CD8-positive, alpha-beta memory T cell (primary cell): ENCODE measurements around the gene MED12. TPM values are rescaled to one million over a fixed set of nuclear protein-coding genes. Genes with fewer than 3 reads are reported as not detected.

Experiments used
- CTCF ChIA-PET: fragments of 350-600 bp; sonication (Branson Sonifier 250); formaldehyde crosslinking; loops from one replicate; lab custom pipeline; 2021; ENCODE audit warnings: antibody characterized with exemption; lab: Charles Lee
- POLR2A ChIA-PET: fragments of 350-600 bp; sonication (Branson Sonifier 250); formaldehyde crosslinking; loops from one replicate; lab custom pipeline; 2021; ENCODE audit warnings: antibody characterized with exemption; lab: Charles Lee
- DNase-seq, 5 donors: peaks; one replicate each; pipeline versions ENCODE4 v3.0.0 to v3.0.0-alpha.2; 2020 to 2022; ENCODE audit warnings: mixed read lengths in 1 of 5
- H3K27ac ChIP-seq: one replicate; pipeline ENCODE4 v1.7.0; 2013; ENCODE audit warnings: low read depth, mild to moderate bottlenecking, low read length, moderate library complexity
- H3K27me3 ChIP-seq: 2 replicates; pipeline ENCODE4 v1.7.0; 2013; ENCODE audit warnings: low read length, mild to moderate bottlenecking; ENCODE audit not compliant: insufficient read depth, poor library complexity, severe bottlenecking
- H3K36me3 ChIP-seq: 2 replicates; pipeline ENCODE4 v1.7.0; 2013; ENCODE audit warnings: mild to moderate bottlenecking, low read length, moderate library complexity; ENCODE audit not compliant: insufficient read depth
- H3K4me1 ChIP-seq: 2 replicates; pipeline ENCODE4 v1.7.0; 2013; ENCODE audit warnings: mild to moderate bottlenecking, low read length, moderate library complexity; ENCODE audit not compliant: insufficient read depth
- H3K4me3 ChIP-seq: 2 replicates; pipeline ENCODE4 v1.7.0; 2013; ENCODE audit warnings: mild to moderate bottlenecking, low read length
- H3K9me3 ChIP-seq: 2 replicates; pipeline ENCODE4 v1.7.0; 2013; ENCODE audit warnings: mild to moderate bottlenecking, low read length
- H3K27ac Mint-ChIP-seq, 8 donors: one replicate each; pipeline ENCODE4 v1.8.0; 2020 to 2021; ENCODE audit warnings: mixed read lengths in 8 of 8, mild to moderate bottlenecking in 6 of 8, inconsistent platforms in 3 of 8, moderate library complexity in 3 of 8
- H3K27me3 Mint-ChIP-seq, 2 donors: one replicate each; pipeline ENCODE4 v1.8.0; 2020 to 2021; ENCODE audit warnings: mixed read lengths in 2 of 2, mild to moderate bottlenecking in 1 of 2, moderate library complexity in 1 of 2
- H3K36me3 Mint-ChIP-seq, 3 donors: one replicate each; pipeline ENCODE4 v1.8.0; 2020 to 2021; ENCODE audit warnings: mixed read lengths in 3 of 3, inconsistent platforms in 1 of 3, mild to moderate bottlenecking in 1 of 3
- H3K4me1 Mint-ChIP-seq, 3 donors: one replicate each; pipeline ENCODE4 v1.8.0; 2020 to 2021; ENCODE audit warnings: mixed read lengths in 3 of 3, inconsistent platforms in 1 of 3, mild to moderate bottlenecking in 1 of 3
- H3K4me3 Mint-ChIP-seq, 7 donors: one replicate each; pipeline ENCODE4 v1.8.0; 2020 to 2021; ENCODE audit warnings: mixed read lengths in 7 of 7, mild to moderate bottlenecking in 6 of 7, moderate library complexity in 4 of 7, inconsistent platforms in 2 of 7
- H3K9me3 Mint-ChIP-seq, 5 donors: one replicate each; pipeline ENCODE4 v1.8.0; 2020 to 2022; ENCODE audit warnings: mixed read lengths in 5 of 5, mild to moderate bottlenecking in 3 of 5, moderate library complexity in 2 of 5, inconsistent platforms in 1 of 5
- polyA plus RNA-seq: library from polyadenylated mRNA; unstranded; fragments of 300-500 nt; fragmentation: Illumina TruSeq; gene quantifications from one replicate; pipeline ENCODE4 v1.2.3, GENCODE V29; 2021
- total RNA-seq, 2 experiments: library from RNA; stranded (reverse); gene quantifications; one replicate each; pipeline ENCODE4 v1.2.3, GENCODE V29; 2021

The MED12 gene
- total and polyA plus RNA-seq, 3 experiments from 2014 or later = 19.0 to 61.1 (median 49.3) TPM

DNA sequence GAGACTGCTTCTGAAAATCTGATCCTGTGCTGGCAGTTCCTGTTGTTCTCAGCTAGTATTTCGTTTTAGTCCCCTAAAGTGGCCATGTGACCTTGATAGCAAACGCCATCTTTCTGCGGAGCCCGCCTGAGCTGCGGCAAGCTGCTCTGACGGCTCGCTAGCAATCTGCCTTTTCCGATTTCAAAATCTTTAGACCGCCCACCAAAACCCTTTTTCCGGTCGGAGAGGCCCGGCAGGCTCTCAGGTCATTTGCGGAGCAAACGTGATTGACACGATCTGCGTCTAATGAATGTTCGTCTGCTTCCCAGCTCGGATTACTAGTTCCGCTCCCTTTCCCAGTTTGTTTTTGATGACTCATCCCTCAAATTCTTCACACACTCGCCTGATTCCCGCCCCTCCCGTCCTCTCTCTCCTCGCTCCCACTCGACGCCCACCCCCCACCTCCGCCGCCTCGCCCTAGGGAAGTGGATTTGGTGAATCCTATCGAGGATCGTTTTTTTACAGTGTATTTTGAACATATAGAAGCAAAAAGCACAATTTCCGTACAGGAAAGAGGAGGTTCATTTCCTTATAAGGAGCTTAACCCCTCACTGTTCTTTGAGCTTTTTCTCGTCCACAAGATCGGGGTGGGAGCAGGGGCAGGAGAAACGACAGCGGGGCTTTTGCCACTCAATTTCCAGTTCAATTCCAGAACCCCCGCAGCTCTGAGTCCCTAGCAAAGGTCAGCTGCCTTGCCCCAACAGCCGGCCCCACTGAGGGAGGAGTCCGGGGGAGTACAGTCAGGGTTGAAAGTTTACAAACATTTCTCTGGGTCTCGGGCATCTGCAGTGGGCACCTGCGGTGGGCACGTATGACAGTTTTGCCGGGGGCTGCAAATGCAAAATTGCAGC lies 63.8 kb downstream of the MED12 start:
- Histone ChIP-seq H3K4me1 (peaks cover 6% of the 10 kb centered on the region), H3K9me3 (no peaks in the 10 kb centered on the region), H3K27ac (peak overlapping the region; percentile 88), H3K4me3 (peak overlapping the region; percentile 80), H3K27me3 (no peaks in the 10 kb centered on the region), H3K36me3 (no peaks in the 10 kb centered on the region)
- DNase-seq = peak; percentile 65 to 89 (median 82)
- Mint-ChIP-seq H3K27ac (peak overlapping the region; percentile 95 to 100 (median 99)), H3K4me3 (peak overlapping the region; percentile 94 to 98 (median 96)), H3K9me3 (no peaks in the 10 kb centered on the region), H3K36me3 (peaks cover 0 to 29% (median 0%) of the 10 kb centered on the region in 3 donors), H3K4me1 (peaks cover 8 to 31% (median 23%) of the 10 kb centered on the region in 3 donors), H3K27me3 (peaks cover 0 to 10% of the 10 kb centered on the region in 2 donors)
- CTCF ChIA-PET = interaction anchor here (0.8 to 2.8 kb wide), 5 partner anchors 15 to 83 kb away, joined by 3 to 11 read pairs (median 4); partner anchors contain the start of genes IL2RG and ZMYM3
- POLR2A ChIA-PET = interaction anchor here (0.6 to 2.2 kb wide), 10 partner anchors 14 to 351 kb away, joined by 3 to 24 read pairs (median 6); partner anchors contain the start of genes IL2RG, MED12, NONO and OGT

DNA sequence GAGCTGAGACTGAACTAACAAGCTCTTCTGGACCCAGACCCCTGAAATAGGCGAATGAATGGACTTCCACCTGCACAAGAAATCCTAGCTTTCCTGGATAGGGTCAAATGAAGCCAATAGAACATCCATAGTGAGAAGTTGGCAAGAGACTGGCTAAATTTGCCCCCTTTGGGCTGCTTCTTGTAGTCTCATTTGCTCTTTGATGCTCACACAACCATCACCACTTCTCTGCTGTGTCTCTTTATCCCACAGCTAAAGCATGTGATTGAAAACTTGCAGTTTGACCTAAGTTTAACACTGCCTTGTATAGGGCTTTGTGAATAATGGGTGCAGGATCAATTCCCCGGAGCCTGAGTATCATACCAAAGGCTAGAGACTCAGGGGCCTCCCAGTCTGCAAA lies 64.5 kb downstream of the MED12 start:
- Mint-ChIP-seq H3K27me3 (peaks cover 0 to 10% of the 10 kb centered on the region in 2 donors), H3K27ac (peak overlapping the region; percentile 95 to 100 (median 99)), H3K4me1 (peaks cover 8 to 31% (median 23%) of the 10 kb centered on the region in 3 donors), H3K4me3 (peak overlapping the region; percentile 94 to 98 (median 96)), H3K36me3 (peaks cover 0 to 23% (median 0%) of the 10 kb centered on the region in 3 donors), H3K9me3 (no peaks in the 10 kb centered on the region)
- no peak for DNase-seq
- Histone ChIP-seq H3K9me3 (no peaks in the 10 kb centered on the region), H3K4me3 (peak overlapping the region; percentile 80), H3K36me3 (no peaks in the 10 kb centered on the region), H3K27ac (peak overlapping the region; percentile 88), H3K4me1 (peaks cover 6% of the 10 kb centered on the region), H3K27me3 (no peaks in the 10 kb centered on the region)
- ChIA-PET CTCF (interaction anchor here (0.8 to 2.8 kb wide), 5 partner anchors 15 to 84 kb away, joined by 3 to 11 read pairs (median 4); partner anchors contain the start of genes IL2RG and ZMYM3), POLR2A (interaction anchor here (1.0 to 2.2 kb wide), 8 partner anchors 13 to 350 kb away, joined by 3 to 24 read pairs (median 8); partner anchors contain the start of genes IL2RG, MED12, NONO and OGT)

DNA sequence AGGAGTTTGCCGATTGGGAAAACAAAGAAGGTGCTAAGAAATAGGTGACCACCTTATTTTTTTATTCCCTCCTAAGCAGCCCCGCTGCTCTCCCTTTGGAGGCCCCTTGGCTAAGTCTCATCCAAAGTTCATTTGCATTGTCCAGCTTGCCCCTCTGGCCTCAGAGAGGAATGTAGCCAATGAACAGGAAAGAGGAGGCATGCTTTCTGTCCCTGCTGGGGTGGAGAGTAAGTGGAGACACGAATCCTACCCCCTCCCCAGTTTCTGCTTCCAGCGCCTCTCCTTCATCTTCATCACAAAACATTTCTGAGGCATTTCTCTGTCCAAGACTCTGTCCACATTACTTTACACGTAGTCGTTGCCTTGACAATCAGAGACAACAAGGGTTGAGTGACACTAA lies 64.9 kb downstream of the MED12 start:
- Mint-ChIP-seq H3K27me3 (peaks cover 0 to 8% of the 10 kb centered on the region in 2 donors), H3K4me3 (peak overlapping the region in 1 of 7 donors; percentile 95), H3K36me3 (peaks cover 0 to 23% (median 0%) of the 10 kb centered on the region in 3 donors), H3K4me1 (peaks cover 8 to 31% (median 23%) of the 10 kb centered on the region in 3 donors), H3K9me3 (no peaks in the 10 kb centered on the region), H3K27ac (peak overlapping the region in 2 of 8 donors; percentile 48 to 54)
- POLR2A ChIA-PET = interaction anchor here (0.6 to 2.2 kb wide), 6 partner anchors 13 to 183 kb away, joined by 3 to 24 read pairs (median 11); partner anchors contain the start of genes MED12, NONO, TAF1 and ZMYM3
- Histone ChIP-seq H3K27ac (no peak overlapping the region), H3K9me3 (no peaks in the 10 kb centered on the region), H3K4me3 (no peak overlapping the region), H3K36me3 (no peaks in the 10 kb centered on the region), H3K4me1 (peaks cover 6% of the 10 kb centered on the region), H3K27me3 (no peaks in the 10 kb centered on the region)
- no peak for DNase-seq
- CTCF ChIA-PET = interaction anchor here (0.8 to 2.8 kb wide), 2 partner anchors 14 to 53 kb away, joined by 3 to 11 read pairs; no protein-coding TSS in a partner anchor

DNA sequence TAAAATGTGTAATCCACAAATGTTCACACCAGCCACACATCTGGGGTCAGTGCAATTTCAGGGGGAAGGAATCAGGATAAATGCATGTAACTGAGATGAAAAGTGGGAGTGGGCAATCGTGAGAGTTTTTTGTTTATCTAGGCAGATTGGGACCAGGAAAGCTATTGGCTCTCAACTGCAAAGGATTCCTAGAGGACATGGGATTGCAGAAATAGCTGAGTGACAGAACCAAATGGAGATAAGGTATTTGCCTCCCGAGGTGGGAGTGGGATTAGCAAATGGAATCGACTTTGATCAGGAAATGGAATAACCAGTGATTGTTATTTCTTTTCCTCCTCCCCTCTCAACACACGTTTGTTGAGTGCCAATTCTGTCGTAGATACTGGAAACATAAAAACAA lies 65.7 kb downstream of the MED12 start:
- Histone ChIP-seq H3K27me3 (no peaks in the 10 kb centered on the region), H3K4me1 (peaks cover 6% of the 10 kb centered on the region), H3K36me3 (no peaks in the 10 kb centered on the region), H3K9me3 (no peaks in the 10 kb centered on the region), H3K27ac (no peak overlapping the region), H3K4me3 (no peak overlapping the region)
- peaks cover 4 to 27% (median 19%) of the 10 kb centered on the region in 3 donors for H3K4me1 Mint-ChIP-seq
- ChIA-PET POLR2A (no interaction called here), CTCF (no interaction called here)
- peaks cover 0 to 5% of the 10 kb centered on the region in 2 donors for H3K27me3 Mint-ChIP-seq
- peaks cover 0 to 20% (median 0%) of the 10 kb centered on the region in 3 donors for H3K36me3 Mint-ChIP-seq
- H3K9me3 Mint-ChIP-seq = no peaks in the 10 kb centered on the region
- no peak overlapping the region for H3K4me3 Mint-ChIP-seq
- H3K27ac Mint-ChIP-seq = peak overlapping the region in 2 of 8 donors; percentile 33 to 63
- no peak for DNase-seq

GRCh38 chrX:71184803-71185495 lies 66.6 kb downstream of the MED12 start:
- ChIA-PET CTCF (no interaction called here), POLR2A (interaction anchor here (0.5 kb wide), 1 partner anchor 285 kb away, joined by 5 read pairs; no protein-coding TSS in a partner anchor)
- peaks cover 6% of the 10 kb centered on the region for H3K4me1 ChIP-seq
- H3K36me3 ChIP-seq = no peaks in the 10 kb centered on the region
- H3K27ac ChIP-seq = no peak overlapping the region
- Mint-ChIP-seq H3K4me3 (no peak overlapping the region), H3K4me1 (peaks cover 4 to 25% (median 15%) of the 10 kb centered on the region in 3 donors), H3K36me3 (peaks cover 0 to 20% (median 0%) of the 10 kb centered on the region in 3 donors), H3K27ac (peak overlapping the region in 5 of 8 donors; percentile 6 to 77 (median 42)), H3K9me3 (no peaks in the 10 kb centered on the region), H3K27me3 (peaks cover 0 to 5% of the 10 kb centered on the region in 2 donors)
- no peaks in the 10 kb centered on the region for H3K27me3 ChIP-seq
- no peak overlapping the region for H3K4me3 ChIP-seq
- no peaks in the 10 kb centered on the region for H3K9me3 ChIP-seq
- DNase-seq = no peak

- H3K9me3 ChIP-seq = no peaks in the 10 kb centered on the region
- Mint-ChIP-seq H3K9me3 (no peaks in the 10 kb centered on the region), H3K36me3 (peaks cover 0 to 19% (median 0%) of the 10 kb centered on the region in 3 donors), H3K4me1 (peaks cover 11 to 35% (median 28%) of the 10 kb centered on the region in 3 donors), H3K27ac (peak overlapping the region in 6 of 8 donors; percentile 37 to 80 (median 70)), H3K4me3 (peak overlapping the region in 1 of 7 donors; percentile 4), H3K27me3 (peaks cover 0 to 7% of the 10 kb centered on the region in 2 donors)
- H3K4me3 ChIP-seq = no peak overlapping the region
- no peak overlapping the region for H3K27ac ChIP-seq
- peaks cover 5% of the 10 kb centered on the region for H3K4me1 ChIP-seq
- no peak for DNase-seq
- H3K36me3 ChIP-seq = no peaks in the 10 kb centered on the region
- POLR2A ChIA-PET = no interaction called here
- H3K27me3 ChIP-seq = no peaks in the 10 kb centered on the region
- CTCF ChIA-PET = no interaction called here
Measured at GRCh38 chrX:71191248-71191647, 72.9 kb downstream of the MED12 start.
